ENCODE results near the gene NCKAP5. TPM values are rescaled to one million over a fixed set of nuclear protein-coding genes. Genes with fewer than 3 reads are reported as not detected.

The NCKAP5 gene
- total RNA-seq, 1 donor from 2014 or later = 2.7 TPM

DNA sequence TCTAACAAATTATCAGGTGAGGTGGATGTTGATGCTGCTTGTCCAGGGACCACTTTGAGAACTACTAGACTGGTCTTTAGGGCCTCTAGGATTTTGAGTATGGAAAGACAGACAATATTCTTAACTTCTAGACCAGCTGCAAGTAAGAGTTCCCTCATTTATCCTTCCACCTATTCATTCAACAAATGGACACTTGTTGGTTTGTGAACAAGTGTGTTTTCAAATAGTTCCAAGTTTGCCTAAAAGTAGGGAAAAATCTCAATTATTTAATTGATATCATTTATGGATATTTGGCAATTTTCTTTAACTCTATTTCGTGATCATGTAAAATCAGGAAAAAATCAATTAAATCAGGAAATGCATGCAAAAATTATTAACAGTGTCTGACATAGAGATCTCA, 245.4 kb downstream of the NCKAP5 start:
- Mint-ChIP-seq H3K27me3 (ENCODE audit: low read depth, unreplicated experiment) (peaks cover 2% of the 10 kb centered on the region), H3K36me3 (ENCODE audit: low read depth, unreplicated experiment) (no peaks in the 10 kb centered on the region), H3K4me3 (ENCODE audit: unreplicated experiment) (no peak overlapping the region), H3K27ac (ENCODE audit: unreplicated experiment) (no peak overlapping the region), H3K9me3 (ENCODE audit: unreplicated experiment) (peaks cover 3% of the 10 kb centered on the region), H3K4me1 (ENCODE audit: low read depth, unreplicated experiment) (peaks cover 16% of the 10 kb centered on the region)
- no peaks in the 10 kb centered on the region for H4K20me1 ChIP-seq (ENCODE audit: insufficient read depth, low read length)
- H3K4me3 ChIP-seq (ENCODE audit: insufficient read depth, low read depth, low read length) = no peak overlapping the region
- no peaks in the 10 kb centered on the region for H3K36me3 ChIP-seq (ENCODE audit: insufficient read depth, low read length)
- H3K27me3 ChIP-seq (ENCODE audit: insufficient read depth, low read length) = no peaks in the 10 kb centered on the region
- no peaks in the 10 kb centered on the region for H3K9me3 ChIP-seq (ENCODE audit: insufficient read depth, low read depth, low read length)
- H2AFZ ChIP-seq (ENCODE audit: low read depth, low read length) = no peak overlapping the region
- TF ChIP-seq, protein P1, sequence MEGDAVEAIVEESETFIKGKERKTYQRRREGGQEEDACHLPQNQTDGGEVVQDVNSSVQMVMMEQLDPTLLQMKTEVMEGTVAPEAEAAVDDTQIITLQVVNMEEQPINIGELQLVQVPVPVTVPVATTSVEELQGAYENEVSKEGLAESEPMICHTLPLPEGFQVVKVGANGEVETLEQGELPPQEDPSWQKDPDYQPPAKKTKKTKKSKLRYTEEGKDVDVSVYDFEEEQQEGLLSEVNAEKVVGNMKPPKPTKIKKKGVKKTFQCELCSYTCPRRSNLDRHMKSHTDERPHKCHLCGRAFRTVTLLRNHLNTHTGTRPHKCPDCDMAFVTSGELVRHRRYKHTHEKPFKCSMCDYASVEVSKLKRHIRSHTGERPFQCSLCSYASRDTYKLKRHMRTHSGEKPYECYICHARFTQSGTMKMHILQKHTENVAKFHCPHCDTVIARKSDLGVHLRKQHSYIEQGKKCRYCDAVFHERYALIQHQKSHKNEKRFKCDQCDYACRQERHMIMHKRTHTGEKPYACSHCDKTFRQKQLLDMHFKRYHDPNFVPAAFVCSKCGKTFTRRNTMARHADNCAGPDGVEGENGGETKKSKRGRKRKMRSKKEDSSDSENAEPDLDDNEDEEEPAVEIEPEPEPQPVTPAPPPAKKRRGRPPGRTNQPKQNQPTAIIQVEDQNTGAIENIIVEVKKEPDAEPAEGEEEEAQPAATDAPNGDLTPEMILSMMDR (IDR thresholded peaks at IDR 0.05; ENCODE audit: insufficient read depth, low read depth, low read length) = no peak
- TF ChIP-seq EZH2 (IDR thresholded peaks at IDR 0.05; ENCODE audit: insufficient read depth, low read length) = no peak
- H3K9ac ChIP-seq (ENCODE audit: low read length) = no peak overlapping the region
- DNase-seq (ENCODE audit: low read depth) (no peak), FAIRE-seq (no peak)
- no peak overlapping the region for H3K4me2 ChIP-seq (ENCODE audit: low read length)
- H3K4me1 ChIP-seq (ENCODE audit: insufficient read depth, low read length) = peaks cover 8% of the 10 kb centered on the region
- H3K79me2 ChIP-seq (ENCODE audit: insufficient read depth, low read length) = no peaks in the 10 kb centered on the region
- H3K27ac ChIP-seq (ENCODE audit: low read depth, low read length) = no peak overlapping the region

DNA sequence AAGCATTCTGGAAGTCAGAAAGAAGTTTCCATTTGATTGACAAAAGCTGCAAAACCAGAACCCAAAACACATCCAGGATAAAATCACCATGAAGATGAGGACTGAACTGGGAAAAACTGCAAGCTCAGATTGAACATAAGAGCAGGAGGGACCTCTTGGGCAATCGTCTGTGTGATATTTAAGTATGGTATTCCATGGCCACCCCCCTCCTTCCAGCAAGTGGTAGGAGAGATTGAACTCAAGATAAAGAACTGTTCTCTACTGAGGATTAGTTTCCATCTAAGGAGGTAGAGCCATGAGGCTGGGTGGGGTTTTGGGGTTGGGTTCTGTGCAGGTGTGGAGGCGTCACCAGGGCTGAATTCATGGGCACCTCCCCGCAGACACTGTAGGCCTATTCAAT, 251.1 kb downstream of the NCKAP5 start:
- peaks cover 3% of the 10 kb centered on the region for H3K9me3 Mint-ChIP-seq (ENCODE audit: unreplicated experiment)
- H3K27me3 ChIP-seq (ENCODE audit: insufficient read depth, low read length) = no peaks in the 10 kb centered on the region
- no peak overlapping the region for H3K27ac Mint-ChIP-seq (ENCODE audit: unreplicated experiment)
- no peak overlapping the region for H3K4me2 ChIP-seq (ENCODE audit: low read length)
- no peak overlapping the region for H3K27ac ChIP-seq (ENCODE audit: low read depth, low read length)
- H3K9me3 ChIP-seq (ENCODE audit: insufficient read depth, low read depth, low read length) = no peaks in the 10 kb centered on the region
- no peaks in the 10 kb centered on the region for H3K36me3 ChIP-seq (ENCODE audit: insufficient read depth, low read length)
- H3K4me3 Mint-ChIP-seq (ENCODE audit: unreplicated experiment) = no peak overlapping the region
- no peaks in the 10 kb centered on the region for H3K36me3 Mint-ChIP-seq (ENCODE audit: low read depth, unreplicated experiment)
- no peak overlapping the region for H2AFZ ChIP-seq (ENCODE audit: low read depth, low read length)
- H3K9ac ChIP-seq (ENCODE audit: low read length) = no peak overlapping the region
- no peaks in the 10 kb centered on the region for H4K20me1 ChIP-seq (ENCODE audit: insufficient read depth, low read length)
- no peaks in the 10 kb centered on the region for H3K79me2 ChIP-seq (ENCODE audit: insufficient read depth, low read length)
- no peak for DNase-seq (ENCODE audit: low read depth)
- no peak for FAIRE-seq
- TF ChIP-seq, protein P1 (IDR thresholded peaks at IDR 0.05; ENCODE audit: insufficient read depth, low read depth, low read length) = no peak
- TF ChIP-seq EZH2 (IDR thresholded peaks at IDR 0.05; ENCODE audit: insufficient read depth, low read length) = no peak
- no peaks in the 10 kb centered on the region for H3K4me1 ChIP-seq (ENCODE audit: insufficient read depth, low read length)
- peaks cover 9% of the 10 kb centered on the region for H3K4me1 Mint-ChIP-seq (ENCODE audit: low read depth, unreplicated experiment)
- peaks cover 2% of the 10 kb centered on the region for H3K27me3 Mint-ChIP-seq (ENCODE audit: low read depth, unreplicated experiment)
- H3K4me3 ChIP-seq (ENCODE audit: insufficient read depth, low read depth, low read length) = no peak overlapping the region

DNA sequence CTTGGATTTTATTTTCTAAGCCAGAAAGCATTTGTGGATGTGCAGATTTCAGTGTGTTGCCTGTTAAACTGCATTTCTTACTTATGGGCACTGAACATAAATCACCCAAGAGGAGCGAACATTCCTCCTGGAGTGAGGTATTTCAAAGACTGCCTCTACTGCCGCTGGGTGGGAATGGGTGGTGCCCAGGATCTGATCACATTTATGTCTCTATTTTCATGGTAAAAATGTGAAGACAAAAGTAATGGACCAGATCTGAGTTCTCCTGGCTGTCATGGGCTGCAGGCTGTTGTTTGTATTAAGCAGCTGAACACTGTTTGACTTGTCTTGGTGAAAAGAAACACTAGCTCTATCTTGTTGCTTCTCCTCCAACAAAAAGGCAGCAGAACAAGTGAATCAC, 251.7 kb downstream of the NCKAP5 start:
- Histone ChIP-seq H3K4me2 (ENCODE audit: low read length) (no peak overlapping the region), H3K9me3 (ENCODE audit: insufficient read depth, low read depth, low read length) (no peaks in the 10 kb centered on the region), H4K20me1 (ENCODE audit: insufficient read depth, low read length) (no peaks in the 10 kb centered on the region), H3K4me1 (ENCODE audit: insufficient read depth, low read length) (no peaks in the 10 kb centered on the region), H3K36me3 (ENCODE audit: insufficient read depth, low read length) (no peaks in the 10 kb centered on the region), H3K27me3 (ENCODE audit: insufficient read depth, low read length) (no peaks in the 10 kb centered on the region), H2AFZ (ENCODE audit: low read depth, low read length) (no peak overlapping the region), H3K9ac (ENCODE audit: low read length) (no peak overlapping the region), H3K79me2 (ENCODE audit: insufficient read depth, low read length) (no peaks in the 10 kb centered on the region), H3K4me3 (ENCODE audit: insufficient read depth, low read depth, low read length) (no peak overlapping the region), H3K27ac (ENCODE audit: low read depth, low read length) (no peak overlapping the region)
- H3K4me3 Mint-ChIP-seq (ENCODE audit: unreplicated experiment) = no peak overlapping the region
- H3K27me3 Mint-ChIP-seq (ENCODE audit: low read depth, unreplicated experiment) = peaks cover 2% of the 10 kb centered on the region
- peaks cover 3% of the 10 kb centered on the region for H3K9me3 Mint-ChIP-seq (ENCODE audit: unreplicated experiment)
- H3K27ac Mint-ChIP-seq (ENCODE audit: unreplicated experiment) = no peak overlapping the region
- DNase-seq (ENCODE audit: low read depth) = no peak
- H3K36me3 Mint-ChIP-seq (ENCODE audit: low read depth, unreplicated experiment) = no peaks in the 10 kb centered on the region
- H3K4me1 Mint-ChIP-seq (ENCODE audit: low read depth, unreplicated experiment) = peaks cover 10% of the 10 kb centered on the region
- no peak for FAIRE-seq
- TF ChIP-seq EZH2 (IDR thresholded peaks at IDR 0.05; ENCODE audit: insufficient read depth, low read length) = no peak
- TF ChIP-seq, protein P1 (IDR thresholded peaks at IDR 0.05; ENCODE audit: insufficient read depth, low read depth, low read length) = no peak
